ENCODE results near the gene RNU6-1. TPM values are rescaled to one million over a fixed set of nuclear protein-coding genes. Genes with fewer than 3 reads are reported as not detected.

The RNU6-1 gene
- polyA plus RNA-seq, 1 of the 3 experiments (the other 2 are of a cell fraction): not detected

- CTCF ChIA-PET: interaction anchor here (0.7 to 4.7 kb wide), 61 partner anchors 9 to 917 kb away, joined by 3 to 73 read pairs (median 4); partner anchors contain the start of gene CLN6
- Histone ChIP-seq H3K9ac (no peak overlapping the region), H3K4me3 (ENCODE audit: low read depth in 2 of 2, low read length in 1 of 2) (peak overlapping the region in 1 of 2 experiments; percentile 50; a peak in 3 of 4 replicates), H3K4me1 (ENCODE audit: control insufficient read depth in 1 of 2, insufficient read depth in 2 of 2, low read depth in 1 of 2, low read length in 1 of 2) (peaks cover 0 to 2% of the 10 kb centered on the region in 2 experiments; a peak in 1 of 4 replicates), H4K20me1 (ENCODE audit: insufficient read depth) (no peaks in the 10 kb centered on the region), H3K79me2 (ENCODE audit: insufficient read depth) (no peaks in the 10 kb centered on the region), H3K27me3 (ENCODE audit: insufficient read depth) (no peaks in the 10 kb centered on the region), H3K9me3 (no peaks in the 10 kb centered on the region), H3K4me2 (peak overlapping the region; percentile 75), H3K27ac (ENCODE audit: low read depth in 2 of 2, low read length in 1 of 2) (no peak overlapping the region), H3K36me3 (replicated peaks in 1 of 2; ENCODE audit: control insufficient read depth in 1 of 2, insufficient read depth in 2 of 2, low read length in 1 of 2) (no peaks in the 10 kb centered on the region), H3F3A (replicated peaks; ENCODE audit: insufficient read depth) (no peaks in the 10 kb centered on the region), H3K9me2 (no peaks in the 10 kb centered on the region), H2AFZ (ENCODE audit: low read depth) (peak overlapping the region; percentile 77; the same call in 1 of the 2 replicates)
- no peak for TF ChIP-seq TEAD4 (IDR thresholded peaks at IDR 0.05; ENCODE audit: borderline replicate concordance, insufficient read depth)
- no peak for TF ChIP-seq POLR2AphosphoS5 (IDR thresholded peaks at IDR 0.05; ENCODE audit: low read depth, low read length)
- TF ChIP-seq GATA2 (CRISPR knock-in tag; IDR thresholded peaks at IDR 0.05): no peak
- TF ChIP-seq NFIC (IDR thresholded peaks at IDR 0.05; ENCODE audit: borderline replicate concordance): no peak
- TF ChIP-seq YY1 (IDR thresholded peaks at IDR 0.05; ENCODE audit: low read depth): no peak
- TF ChIP-seq EZH2phosphoT487 (IDR thresholded peaks at IDR 0.05; ENCODE audit: borderline replicate concordance, low read depth): no peak
- TF ChIP-seq MAX (IDR thresholded peaks at IDR 0.05; ENCODE audit: low read depth): no peak
- TF ChIP-seq TCF12 (IDR thresholded peaks at IDR 0.05): no peak
- TF ChIP-seq ZBTB33 (IDR thresholded peaks at IDR 0.05; ENCODE audit: borderline replicate concordance, low read depth): no peak
- no peak for TF ChIP-seq SMC3 (IDR thresholded peaks at IDR 0.05; ENCODE audit: low read depth, low read length)
- TF ChIP-seq REST (IDR thresholded peaks at IDR 0.05; ENCODE audit: low read depth, low read length): no peak
- no peak for TF ChIP-seq RFX5 (IDR thresholded peaks at IDR 0.05; ENCODE audit: low read length)
- no peak for TF ChIP-seq JUND (IDR thresholded peaks at IDR 0.05)
- TF ChIP-seq CHD2 (IDR thresholded peaks at IDR 0.05; ENCODE audit: low read length, partially characterized antibody): no peak
- TF ChIP-seq MXI1 (IDR thresholded peaks at IDR 0.05; ENCODE audit: low read depth, low read length): no peak
- no peak for TF ChIP-seq FOSL2 (IDR thresholded peaks at IDR 0.05; ENCODE audit: borderline replicate concordance, low read depth)
- TF ChIP-seq NRF1 (IDR thresholded peaks at IDR 0.05; ENCODE audit: low read depth, low read length): no peak
- TF ChIP-seq USF2 (IDR thresholded peaks at IDR 0.05; ENCODE audit: borderline replicate concordance, low read depth, low read length): no peak
- TF ChIP-seq RCOR1 (IDR thresholded peaks at IDR 0.05; ENCODE audit: low read length): no peak
- POLR2A ChIA-PET: interaction anchor here (1.3 kb wide), 1 partner anchor 20 kb away, joined by 3 read pairs; no protein-coding TSS in a partner anchor
- 66% methylated on average over 16 of the region's 16 CpGs for WGBS (ENCODE audit: low lambda C conversion rate)
- no peak for DNase-seq
Measured at GRCh38 chr15:67862750-67863441, 23.1 kb upstream of the RNU6-1 start.

Measured in SK-N-SH (cell line).